ENCODE measurements around the gene CTDSPL2.

- TF ChIP-seq CTCF (conservative IDR thresholded peaks at IDR 0.05; ENCODE audit: low read length), result no peak
- no peak for TF ChIP-seq EZH2phosphoT487 (IDR thresholded peaks at IDR 0.05; ENCODE audit: borderline replicate concordance)
Measured at GRCh38 chr15:44525018-44525417, 97.6 kb downstream of the CTDSPL2 start.

Data from Loucy (cell line).